WI38 (cell line): ENCODE results near the gene MTNR1A.

ENCODE experiments used
- H3K4me3 ChIP-seq: 2 replicates; pipeline ENCODE4 v1.5.1; 2011; ENCODE audit warnings: low read depth, mild to moderate bottlenecking, control low read depth, low read length
- TF ChIP-seq, protein P1 (sequence below): IDR thresholded peaks from 2 replicates; pipeline ENCODE4 v1.5.1; 2012; ENCODE audit warnings: low read depth, mild to moderate bottlenecking, control low read depth, low read length

MTNR1A gene

GRCh38 chr4:186593587-186593973, 38.2 kb upstream of the MTNR1A start:
- TF ChIP-seq, protein P1, sequence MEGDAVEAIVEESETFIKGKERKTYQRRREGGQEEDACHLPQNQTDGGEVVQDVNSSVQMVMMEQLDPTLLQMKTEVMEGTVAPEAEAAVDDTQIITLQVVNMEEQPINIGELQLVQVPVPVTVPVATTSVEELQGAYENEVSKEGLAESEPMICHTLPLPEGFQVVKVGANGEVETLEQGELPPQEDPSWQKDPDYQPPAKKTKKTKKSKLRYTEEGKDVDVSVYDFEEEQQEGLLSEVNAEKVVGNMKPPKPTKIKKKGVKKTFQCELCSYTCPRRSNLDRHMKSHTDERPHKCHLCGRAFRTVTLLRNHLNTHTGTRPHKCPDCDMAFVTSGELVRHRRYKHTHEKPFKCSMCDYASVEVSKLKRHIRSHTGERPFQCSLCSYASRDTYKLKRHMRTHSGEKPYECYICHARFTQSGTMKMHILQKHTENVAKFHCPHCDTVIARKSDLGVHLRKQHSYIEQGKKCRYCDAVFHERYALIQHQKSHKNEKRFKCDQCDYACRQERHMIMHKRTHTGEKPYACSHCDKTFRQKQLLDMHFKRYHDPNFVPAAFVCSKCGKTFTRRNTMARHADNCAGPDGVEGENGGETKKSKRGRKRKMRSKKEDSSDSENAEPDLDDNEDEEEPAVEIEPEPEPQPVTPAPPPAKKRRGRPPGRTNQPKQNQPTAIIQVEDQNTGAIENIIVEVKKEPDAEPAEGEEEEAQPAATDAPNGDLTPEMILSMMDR, result no peak
- no peak overlapping the region for H3K4me3 ChIP-seq

DNA sequence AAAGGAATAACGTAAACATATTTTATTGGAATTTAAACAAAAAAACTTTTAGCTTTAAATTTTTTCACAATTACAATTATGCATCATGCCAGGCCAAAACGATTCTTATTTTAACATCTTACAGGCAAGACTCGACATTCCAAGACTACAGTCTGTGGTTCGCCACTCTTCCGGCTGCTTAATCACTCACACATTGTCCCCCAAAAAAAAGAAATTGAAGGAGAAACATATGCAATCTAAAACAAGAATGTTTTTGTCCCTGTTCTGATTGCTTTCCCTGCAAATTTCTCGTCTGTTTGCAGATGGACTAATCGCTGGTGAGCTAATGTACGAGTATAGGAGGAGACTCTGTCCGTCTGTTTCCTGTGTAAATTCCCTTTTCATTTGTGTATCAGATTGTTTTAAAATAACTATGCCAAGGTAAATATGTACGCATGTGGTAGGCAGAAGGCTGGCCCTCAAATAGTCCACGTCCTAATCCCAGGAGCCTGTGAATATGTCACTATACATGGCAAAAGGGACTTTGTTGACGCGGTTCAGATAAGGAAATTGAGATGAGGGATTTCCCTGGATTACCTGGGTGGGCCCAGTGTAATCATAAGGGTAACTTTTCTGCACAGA, 37.7 kb upstream of the MTNR1A start:
- TF ChIP-seq, protein P1, result no peak

GRCh38 chr4:186592445-186592844, 37.1 kb upstream of the MTNR1A start:
- TF ChIP-seq, protein P1, result no peak
- no peak overlapping the region for H3K4me3 ChIP-seq

More for the DNA sequence above, 37.7 kb upstream of the MTNR1A start:
- no peak overlapping the region for H3K4me3 ChIP-seq

GRCh38 chr4:186591651-186592050, 36.3 kb upstream of the MTNR1A start:
- no peak overlapping the region for H3K4me3 ChIP-seq
- TF ChIP-seq, protein P1, result no peak

- H3K4me3 ChIP-seq, result no peak overlapping the region
- TF ChIP-seq, protein P1, result no peak
Observed at GRCh38 chr4:186588503-186588902, 33.1 kb upstream of the MTNR1A start.

GRCh38 chr4:186587416-186588018, 32.1 kb upstream of the MTNR1A start:
- H3K4me3 ChIP-seq, result no peak overlapping the region
- TF ChIP-seq, protein P1, result peak; percentile 72

DNA sequence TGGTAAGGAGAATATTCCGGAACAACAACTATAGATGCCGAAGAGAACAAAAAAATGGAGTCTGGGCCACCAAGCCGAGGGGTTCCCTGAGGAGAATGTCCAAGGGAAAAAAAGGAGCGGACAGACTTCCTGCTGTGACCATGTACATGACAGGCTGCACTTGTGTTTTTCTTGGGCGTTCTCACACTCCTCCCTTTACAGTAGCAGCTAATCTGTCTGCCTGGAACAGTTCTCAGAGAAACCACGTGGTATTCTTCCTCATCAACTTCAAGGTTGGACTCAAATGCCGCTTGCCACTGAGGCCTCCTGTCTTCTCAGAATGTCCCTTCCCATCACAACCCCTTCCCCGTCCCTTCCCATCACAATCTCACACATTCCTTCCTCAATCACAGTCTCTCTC, 30.8 kb upstream of the MTNR1A start:
- TF ChIP-seq, protein P1, result no peak
- no peak overlapping the region for H3K4me3 ChIP-seq
